HK-2 (cell line): ENCODE results near the gene FLYWCH2.

ENCODE experiments used
- DNase-seq: peaks from one replicate; pipeline ENCODE4 v3.0.0-alpha.2; 2018; ENCODE audit not compliant: unreplicated experiment

The FLYWCH2 gene

GRCh38 chr16:2853531-2854073 is 29.4 kb upstream of the FLYWCH2 start:
- DNase-seq: no peak

GRCh38 chr16:2854700-2855309 is 28.2 kb upstream of the FLYWCH2 start:
- DNase-seq: no peak

- no peak for DNase-seq
These were observed 27.5 kb upstream of the FLYWCH2 start for GRCh38 chr16:2855536-2855935.

- DNase-seq: no peak
These were observed 26.8 kb upstream of the FLYWCH2 start for GRCh38 chr16:2856061-2856670.

GRCh38 chr16:2856686-2857450 is 26.1 kb upstream of the FLYWCH2 start:
- no peak for DNase-seq

GRCh38 chr16:2857451-2858244 is 25.4 kb upstream of the FLYWCH2 start, which contains the start of gene PRSS22:
TSS of gene PRSS22 (minus strand) at chr16:2858170. CDS start at chr16:2858104, 66 bp downstream.
- no peak for DNase-seq

- no peak for DNase-seq
These were observed 24.6 kb upstream of the FLYWCH2 start for GRCh38 chr16:2858245-2859025.

- no peak for DNase-seq
These were observed 23.2 kb upstream of the FLYWCH2 start for GRCh38 chr16:2859686-2860265.

GRCh38 chr16:2860826-2861567 is 22.0 kb upstream of the FLYWCH2 start:
- no peak for DNase-seq

- no peak for DNase-seq
These were observed 17.4 kb upstream of the FLYWCH2 start for GRCh38 chr16:2865651-2866050.

GRCh38 chr16:2866431-2866830 is 16.6 kb upstream of the FLYWCH2 start:
- no peak for DNase-seq

GRCh38 chr16:2867661-2867986 is 15.4 kb upstream of the FLYWCH2 start:
- no peak for DNase-seq

- peak; percentile 93 for DNase-seq
These were observed 14.8 kb upstream of the FLYWCH2 start for GRCh38 chr16:2867987-2868789.

GRCh38 chr16:2871926-2872325 is 11.1 kb upstream of the FLYWCH2 start:
- no peak for DNase-seq

GRCh38 chr16:2874032-2874911 is 8.7 kb upstream of the FLYWCH2 start:
- DNase-seq: no peak

- peak; percentile 47 for DNase-seq
These were observed 8.1 kb upstream of the FLYWCH2 start for GRCh38 chr16:2874912-2875362.

GRCh38 chr16:2879854-2880508 is 3.0 kb upstream of the FLYWCH2 start:
- no peak for DNase-seq
